GM19043 (cell line): ENCODE data around the gene MAN2B1.
A peak's percentile ranks its signal among the peaks of the same experiment; 100 is the strongest.
"Not testable (repeated sequence)": the region's sequence is repeated elsewhere in the genome, so short reads cannot be mapped to it uniquely, and the experiment has no call there.

Experiments
- ATAC-seq: cut with Tn5 transposase; IDR thresholded peaks from one replicate; pipeline ENCODE4 v1.9.1; 2021; ENCODE audit warnings: low read depth; ENCODE audit not compliant: unreplicated experiment

MAN2B1 gene

GRCh38 chr19:12689581-12690216, 23.2 kb upstream of the MAN2B1 start:
- ATAC-seq: no peak

- no peak for ATAC-seq
These were observed 22.5 kb upstream of the MAN2B1 start for GRCh38 chr19:12689012-12689411.

- ATAC-seq: no peak
These were observed 21.1 kb upstream of the MAN2B1 start, which contains the start of gene GNG14 for GRCh38 chr19:12687496-12688196. TSS of gene GNG14 (plus strand) at chr19:12687998. CDS start at chr19:12688049, 51 bp downstream.

GRCh38 chr19:12685831-12686230, 19.3 kb upstream of the MAN2B1 start:
- ATAC-seq: no peak

- ATAC-seq: peak; percentile 61
These were observed 14.8 kb upstream of the MAN2B1 start, which contains the start of gene DHPS for GRCh38 chr19:12681074-12681987. TSS of gene DHPS (minus strand) at chr19:12681880. CDS start at chr19:12681766, 114 bp downstream.

- no peak for ATAC-seq
These were observed 13.5 kb upstream of the MAN2B1 start for GRCh38 chr19:12680034-12680433.

- ATAC-seq: not testable (repeated sequence)
These were observed 11.5 kb upstream of the MAN2B1 start for GRCh38 chr19:12678039-12678438.

GRCh38 chr19:12676928-12677327, 10.4 kb upstream of the MAN2B1 start:
- no peak for ATAC-seq

- no peak for ATAC-seq
These were observed 9.8 kb upstream of the MAN2B1 start for GRCh38 chr19:12676384-12676792.

- ATAC-seq: no peak
These were observed 9.4 kb upstream of the MAN2B1 start for GRCh38 chr19:12675940-12676339.

GRCh38 chr19:12675399-12675798, 8.9 kb upstream of the MAN2B1 start:
- no peak for ATAC-seq

GRCh38 chr19:12672744-12673143, 6.2 kb upstream of the MAN2B1 start:
- no peak for ATAC-seq

- no peak for ATAC-seq
These were observed 3.8 kb upstream of the MAN2B1 start for GRCh38 chr19:12670159-12670928.

- ATAC-seq: no peak
These were observed 3.0 kb upstream of the MAN2B1 start for GRCh38 chr19:12669270-12670158.

- ATAC-seq: no peak
These were observed 2.4 kb upstream of the MAN2B1 start for GRCh38 chr19:12668932-12669269.

- no peak for ATAC-seq
These were observed 1.8 kb upstream of the MAN2B1 start for GRCh38 chr19:12668346-12668745.

- ATAC-seq: no peak
These were observed 1.3 kb upstream of the MAN2B1 start for GRCh38 chr19:12667731-12668302.

GRCh38 chr19:12665671-12666264, 774 bp downstream of the MAN2B1 start:
- ATAC-seq: no peak

GRCh38 chr19:12665281-12665573, 1.3 kb downstream of the MAN2B1 start:
- ATAC-seq: no peak
